GM21515 (cell line): ENCODE measurements around the gene ADNP2.
"Not testable (repeated sequence)": the region's sequence is repeated elsewhere in the genome, so short reads cannot be mapped to it uniquely, and the experiment has no call there.

ENCODE experiments used
- ATAC-seq: cut with Tn5 transposase; IDR thresholded peaks from one replicate; pipeline ENCODE4 v1.9.1; 2021; ENCODE audit not compliant: unreplicated experiment

The ADNP2 gene

GRCh38 chr18:80145196-80145804 is 36.2 kb downstream of the ADNP2 start:
- ATAC-seq, result no peak

GRCh38 chr18:80147037-80147417 is 38.0 kb downstream of the ADNP2 start:
- peak; percentile 33 for ATAC-seq

GRCh38 chr18:80147418-80148325 is 38.6 kb downstream of the ADNP2 start:
- ATAC-seq, result peak; percentile 88

GRCh38 chr18:80148326-80149199 is 39.5 kb downstream of the ADNP2 start:
- no peak for ATAC-seq

GRCh38 chr18:80149667-80150066 is 40.6 kb downstream of the ADNP2 start:
- ATAC-seq, result no peak

GRCh38 chr18:80154293-80154692 is 45.2 kb downstream of the ADNP2 start:
- ATAC-seq, result peak; percentile 53

- no peak for ATAC-seq
Measured at GRCh38 chr18:80157708-80158343, 48.8 kb downstream of the ADNP2 start.

- ATAC-seq, result no peak
Measured at GRCh38 chr18:80158365-80158764, 49.3 kb downstream of the ADNP2 start.

- peak; percentile 58 for ATAC-seq
Measured at GRCh38 chr18:80159713-80160636, 50.9 kb downstream of the ADNP2 start.

- ATAC-seq, result no peak
Measured at GRCh38 chr18:80161781-80162417, 52.8 kb downstream of the ADNP2 start.

GRCh38 chr18:80163183-80163582 is 54.1 kb downstream of the ADNP2 start:
- ATAC-seq, result no peak

- ATAC-seq, result not testable (repeated sequence)
Measured at GRCh38 chr18:80164727-80165355, 55.8 kb downstream of the ADNP2 start.

GRCh38 chr18:80166240-80166639 is 57.2 kb downstream of the ADNP2 start:
- ATAC-seq, result no peak

GRCh38 chr18:80166725-80167124 is 57.7 kb downstream of the ADNP2 start:
- no peak for ATAC-seq

GRCh38 chr18:80167331-80167730 is 58.3 kb downstream of the ADNP2 start:
- ATAC-seq, result no peak

- no peak for ATAC-seq
Measured at GRCh38 chr18:80167931-80168330, 58.9 kb downstream of the ADNP2 start.

- no peak for ATAC-seq
Measured at GRCh38 chr18:80168346-80168745, 59.3 kb downstream of the ADNP2 start.

- ATAC-seq, result no peak
Measured at GRCh38 chr18:80168982-80169381, 59.9 kb downstream of the ADNP2 start.

- no peak for ATAC-seq
Measured at GRCh38 chr18:80169607-80170006, 60.5 kb downstream of the ADNP2 start.
